GM18951 (cell line): Measurements from ENCODE around the gene CREB5.

Source experiments
- POLR2A ChIP-seq: IDR thresholded peaks from 4 replicates; pipeline ENCODE4 v1.6.1; 2011; ENCODE audit warnings: mild to moderate bottlenecking; ENCODE audit not compliant: insufficient read length, insufficient read depth; ENCODE audit errors: extremely low read depth
- in situ Hi-C: fragments of 300-500 bp; cut with MboI; formaldehyde crosslinking; loops from one replicate; pipeline ENCODE4 v1.12.0; 2022; ENCODE audit warnings: low sequenced_read_pairs, mixed read lengths, inconsistent platforms; ENCODE audit not compliant: unreplicated experiment

The CREB5 gene

GRCh38 chr7:28793381-28794085 is 381.2 kb downstream of the CREB5 start:
- in situ Hi-C loops, result no loop called here
- no peak for TF ChIP-seq POLR2A

GRCh38 chr7:28798274-28798673 is 386.0 kb downstream of the CREB5 start:
- in situ Hi-C loops, result no loop called here
- no peak for TF ChIP-seq POLR2A

- TF ChIP-seq POLR2A, result no peak
- in situ Hi-C loops, result no loop called here
These were observed 387.3 kb downstream of the CREB5 start for GRCh38 chr7:28799619-28800018.

GRCh38 chr7:28800150-28800549 is 387.8 kb downstream of the CREB5 start:
- TF ChIP-seq POLR2A, result no peak
- in situ Hi-C loops, result no loop called here

- no peak for TF ChIP-seq POLR2A
- in situ Hi-C loops, result no loop called here
These were observed 390.1 kb downstream of the CREB5 start for GRCh38 chr7:28802450-28802849.

GRCh38 chr7:28804157-28804556 is 391.8 kb downstream of the CREB5 start:
- no peak for TF ChIP-seq POLR2A
- in situ Hi-C loops, result no loop called here

GRCh38 chr7:28804990-28805389 is 392.7 kb downstream of the CREB5 start:
- no peak for TF ChIP-seq POLR2A
- in situ Hi-C loops, result no loop called here

GRCh38 chr7:28806841-28807240 is 394.5 kb downstream of the CREB5 start:
- in situ Hi-C loops, result no loop called here
- no peak for TF ChIP-seq POLR2A

GRCh38 chr7:28807396-28807994 is 395.2 kb downstream of the CREB5 start:
- TF ChIP-seq POLR2A, result no peak
- in situ Hi-C loops, result no loop called here

- in situ Hi-C loops, result no loop called here
- TF ChIP-seq POLR2A, result no peak
These were observed 396.6 kb downstream of the CREB5 start for GRCh38 chr7:28808796-28809533.

- TF ChIP-seq POLR2A, result no peak
- in situ Hi-C loops, result no loop called here
These were observed 398.7 kb downstream of the CREB5 start for GRCh38 chr7:28811008-28811407.

- TF ChIP-seq POLR2A, result no peak
- in situ Hi-C loops, result no loop called here
These were observed 399.5 kb downstream of the CREB5 start for GRCh38 chr7:28811701-28812430.

- TF ChIP-seq POLR2A, result no peak
- in situ Hi-C loops, result no loop called here
These were observed 400.3 kb downstream of the CREB5 start for GRCh38 chr7:28812616-28813015.
